K562 (cell line): ENCODE data around the gene LSM4. TPM values are rescaled to one million over a fixed set of nuclear protein-coding genes. Genes with fewer than 3 reads are reported as not detected.

Source experiments
- ATAC-seq: fragments of 200-7000 bp; cut with Tn5 transposase; 3 replicates; pipeline ENCODE4 v1.9.1; 2020; ENCODE audit warnings: moderate library complexity
- BruUV-seq: library from RNA; stranded (reverse); fragments of 400-500 nt; replicated peaks from 2 replicates; lab custom pipeline; 2021; lab: Mats Ljungman, UMichigan
- CTCF ChIA-PET: fragments of 300-600 bp; formaldehyde crosslinking; extraction: SDS; loops from one replicate; lab custom pipeline; 2021; ENCODE audit warnings: low intra/inter-chr PET ratio; lab: Yijun Ruan, JAX
- POLR2A ChIA-PET: fragments of 300-600, 350-650 bp; sonication (Branson Sonifier 250); formaldehyde crosslinking; extraction: SDS; loops from one replicate; lab custom pipeline; 2021; ENCODE audit warnings: antibody characterized with exemption, inconsistent platforms; lab: Yijun Ruan, JAX
- DNase-seq, 4 experiments: peaks; one replicate each; pipeline versions ENCODE4 v3.0.0 to v3.0.0-alpha.2; 2011 to 2018; ENCODE audit warnings: low spot score in 3 of 4, mixed read lengths in 3 of 4; ENCODE audit errors: extremely low read depth in 1 of 4
- FAIRE-seq: peaks from 2 replicates; lab custom pipeline; 2011; peaks lifted over from hg19 to GRCh38; lab: Jason Lieb, UNC
- H2AFZ ChIP-seq: 2 replicates; pipeline ENCODE4 v1.6.0; 2011; ENCODE audit warnings: low read depth, low read length, control low read depth, inconsistent platforms
- H3K27ac ChIP-seq: fragments of 200-600 bp; 3 replicates; pipeline ENCODE4 v1.8.0; 2011; ENCODE audit warnings: low read depth, mild to moderate bottlenecking, control low read depth, inconsistent platforms, low read length, moderate library complexity, mixed read lengths; ENCODE audit errors: extremely low read depth
- H3K27me3 ChIP-seq, 2 experiments: fragments of 300-600 bp in 1 of 2; 2 replicates in 1 of 2; 3 replicates in 1 of 2; pipeline versions ENCODE4 v1.6.0 to v1.8.0; 2011; ENCODE audit warnings: inconsistent platforms in 2 of 2, low read length in 2 of 2, mild to moderate bottlenecking in 1 of 2, mixed read lengths in 1 of 2, moderate library complexity in 1 of 2; ENCODE audit not compliant: control insufficient read depth in 2 of 2, insufficient read depth in 2 of 2
- H3K36me3 ChIP-seq: fragments of 300-600 bp; 3 replicates; pipeline ENCODE4 v1.8.0; 2011; ENCODE audit warnings: mild to moderate bottlenecking, low read length, inconsistent platforms; ENCODE audit not compliant: control insufficient read depth, insufficient read depth
- H3K4me1 ChIP-seq, 2 experiments: fragments of 200-600 bp in 1 of 2; replicated peaks in 1 of 2; 2 replicates in 1 of 2; 3 replicates in 1 of 2; pipeline versions ENCODE4 v1.5.1 to v1.8.0; 2011; ENCODE audit warnings: inconsistent platforms in 2 of 2, low read length in 2 of 2, mild to moderate bottlenecking in 1 of 2, mixed read lengths in 1 of 2, moderate library complexity in 1 of 2; ENCODE audit not compliant: control insufficient read depth in 2 of 2, insufficient read depth in 2 of 2
- H3K4me2 ChIP-seq: 2 replicates; pipeline ENCODE4 v1.6.1; 2011; ENCODE audit warnings: low read length, control low read depth, inconsistent platforms, mixed read lengths; ENCODE audit not compliant: insufficient read depth
- H3K4me3 ChIP-seq: fragments of 200-600 bp; sonication (generic), shearing (Covaris generic); 2 replicates; pipeline ENCODE4 v1.5.1; 2016; ENCODE audit warnings: control low read depth, inconsistent platforms
- H3K79me2 ChIP-seq: fragments of 200-600 bp; 3 replicates; pipeline ENCODE4 v1.8.0; 2011; ENCODE audit warnings: low read length, inconsistent platforms; ENCODE audit not compliant: control insufficient read depth, insufficient read depth
- H3K9ac ChIP-seq, 2 experiments: 2 replicates each; pipeline versions ENCODE4 v1.6.0 to v1.6.1; 2011; ENCODE audit warnings: low read depth in 2 of 2, low read length in 2 of 2, control low read depth in 1 of 2, inconsistent platforms in 1 of 2, mild to moderate bottlenecking in 1 of 2, mixed read lengths in 1 of 2; ENCODE audit not compliant: insufficient read depth in 1 of 2
- H3K9me1 ChIP-seq: one replicate; pipeline ENCODE4 v1.6.0; 2011; ENCODE audit warnings: inconsistent platforms, mild to moderate bottlenecking, low read length, moderate library complexity; ENCODE audit not compliant: control insufficient read depth, insufficient read depth
- H3K9me3 ChIP-seq: replicated peaks from 2 replicates; pipeline ENCODE4 v1.5.1; 2011; ENCODE audit warnings: low read depth, low read length, inconsistent platforms; ENCODE audit not compliant: control insufficient read depth, insufficient read depth
- H4K20me1 ChIP-seq: replicated peaks from 2 replicates; pipeline ENCODE4 v1.6.1; 2011; ENCODE audit warnings: low read length, inconsistent platforms, mixed read lengths; ENCODE audit not compliant: control insufficient read depth, insufficient read depth
- CBFA2T2 ChIP-seq: fragments of 450-650 bp; conservative IDR thresholded peaks from 2 replicates; pipeline ENCODE4 v1.6.1; 2017; ENCODE audit warnings: mild to moderate bottlenecking
- CBFA2T3 ChIP-seq: fragments of 450-650 bp; IDR thresholded peaks from 2 replicates; pipeline ENCODE4 v1.6.1; 2017
- CTBP1 ChIP-seq: fragments of 450-650 bp; IDR thresholded peaks from 2 replicates; pipeline ENCODE4 v1.6.1; 2016; ENCODE audit warnings: borderline replicate concordance
- EGR1 ChIP-seq: fragments of 450-650 bp; conservative IDR thresholded peaks from 2 replicates; pipeline ENCODE4 v1.6.1; 2017; ENCODE audit warnings: mild to moderate bottlenecking
- KDM1A ChIP-seq, 2 experiments: fragments of 450-650 bp; IDR thresholded peaks; 2 replicates each; pipeline ENCODE4 v1.6.1; 2016; ENCODE audit warnings: mild to moderate bottlenecking in 2 of 2
- L3MBTL2 ChIP-seq: fragments of 450-650 bp; IDR thresholded peaks from 2 replicates; pipeline ENCODE4 v1.6.1; 2016; ENCODE audit warnings: mild to moderate bottlenecking, moderate library complexity
- MYC ChIP-seq, 2 experiments: fragments of 250-450 bp in 1 of 2; sonication (Bioruptor Pico) in 1 of 2; IDR thresholded peaks; 2 replicates each; pipeline versions ENCODE4 v1.5.1 to v1.6.1; 2012 to 2021; ENCODE audit warnings: low read depth in 2 of 2, borderline replicate concordance in 1 of 2, improper control_type of control experiment in 1 of 2, low read length in 1 of 2, mild to moderate bottlenecking in 1 of 2, moderate library complexity in 1 of 2
- MYNN ChIP-seq, 2 experiments: sonication (generic); formaldehyde crosslinking in 1 of 2; IDR thresholded peaks; 2 replicates each; pipeline versions ENCODE4 v1.5.0 to v1.6.1; 2016 to 2020; ENCODE audit warnings: antibody characterized with exemption in 1 of 2, missing genetic modification reagents in 1 of 2
- PHF8 ChIP-seq: fragments of 200-600 bp; sonication (generic); IDR thresholded peaks from 2 replicates; pipeline ENCODE4 v1.6.1; 2012; ENCODE audit warnings: mixed run types, mild to moderate bottlenecking, inconsistent platforms, low read length, moderate library complexity, borderline replicate concordance
- POLR2G ChIP-seq: fragments of 200-400 bp; formaldehyde crosslinking; IDR thresholded peaks from 2 replicates; pipeline ENCODE4 v1.6.1; 2017; ENCODE audit warnings: low read depth, mild to moderate bottlenecking, antibody characterized with exemption, low read length, moderate library complexity
- RBFOX2 ChIP-seq: fragments of 200-400 bp; formaldehyde crosslinking; IDR thresholded peaks from 2 replicates; pipeline ENCODE4 v1.6.1; 2017; ENCODE audit warnings: low read depth, mild to moderate bottlenecking, low read length, moderate library complexity
- STAT5A ChIP-seq: IDR thresholded peaks from 2 replicates; pipeline ENCODE4 v1.6.1; 2012; ENCODE audit warnings: low read length, inconsistent platforms, borderline replicate concordance
- TAL1 ChIP-seq: fragments of 450-650 bp; IDR thresholded peaks from 2 replicates; pipeline ENCODE4 v1.6.1; 2016; ENCODE audit warnings: mild to moderate bottlenecking
- TARDBP ChIP-seq: fragments of 450-650 bp; IDR thresholded peaks from 2 replicates; pipeline ENCODE4 v1.6.1; 2016
- TFAP4 ChIP-seq: sonication (generic); formaldehyde crosslinking; IDR thresholded peaks from 2 replicates; pipeline ENCODE4 v1.8.0; 2022; ENCODE audit warnings: missing genetic modification reagents, mild to moderate bottlenecking, moderate library complexity, borderline replicate concordance
- UBTF ChIP-seq, 2 experiments: IDR thresholded peaks; 2 replicates each; pipeline ENCODE4 v1.6.1; 2012; ENCODE audit warnings: improper control_type of control experiment in 2 of 2, low read depth in 2 of 2, low read length in 2 of 2, borderline replicate concordance in 1 of 2
- ZNF316 ChIP-seq: fragments of 450-650 bp; IDR thresholded peaks from 2 replicates; pipeline ENCODE4 v1.6.1; 2016
- WGBS: fragments of 100-300 bp; shearing (Covaris generic); methylation state at CpG from one replicate; pipeline ENCODE4 v1.1.6; 2016; ENCODE audit warnings: low coverage, mixed read lengths; ENCODE audit not compliant: insufficient coverage; ENCODE audit errors: missing lambda C conversion rate; 5-methylcytosine and 5-hydroxymethylcytosine counted together
- in situ Hi-C: fragments of 300-500 bp; cut with MboI; formaldehyde crosslinking; loops from 4 replicates; pipeline ENCODE4 v1.15.0; 2018; ENCODE audit warnings: inconsistent platforms, mixed read lengths
- intact Hi-C: fragments of 100-400 bp; cut with micrococcal nuclease; formaldehyde crosslinking; loops from 2 replicates; pipeline ENCODE4 v1.14.2; 2022
- polyA plus RNA-seq, 8 experiments: library from polyadenylated mRNA; depleted of rRNA in 4 of 8; stranded (reverse) in 5 of 8; unstranded in 3 of 8; fragments of >200 nt; fragmentation: Nextera tagmentation in 2 of 8; fragmentation: Illumina TruSeq in 1 of 8; extraction: Ambion mirVana in 2 of 8; extraction: Trizol in 1 of 8; gene quantifications; 2 replicates each; pipeline versions ENCODE4 v1.2.1 to v1.2.3, GENCODE V29; 2011 to 2014; ENCODE audit warnings: inconsistent platforms in 1 of 8, missing spikeins in 1 of 8
- total RNA-seq, 7 experiments: library from RNA; depleted of rRNA in 6 of 7; stranded (reverse); fragments of >200 nt in 6 of 7; fragmentation: Illumina TruSeq in 2 of 7; extraction: Trizol in 2 of 7; gene quantifications; 2 replicates each; pipeline versions ENCODE4 v1.2.1 to v1.2.3, GENCODE V29; 2011 to 2021; ENCODE audit warnings: low replicate concordance in 1 of 7
- TF ChIP-seq, protein P1 (sequence below): sonication (generic); formaldehyde crosslinking; IDR thresholded peaks from 2 replicates; pipeline ENCODE4 v1.9.0; 2022; ENCODE audit warnings: mild to moderate bottlenecking, missing genetic modification reagents

Gene LSM4
- total and polyA plus RNA-seq, 9 of the 15 experiments (the other 6 are each of a cell fraction or from before 2014, with no cell fraction given) = 11.9 to 763 (median 202) TPM

- no peaks in the 10 kb centered on the region for H3K79me2 ChIP-seq
- TF ChIP-seq TARDBP (no peak), EGR1 (peak; percentile 88), MYC (IDR thresholded peaks at IDR 0.05; ENCODE audit: low read depth, low read length) (peak; percentile 14; the same call in 1 of the 2 replicates), MYC (CRISPR knock-in tag; IDR thresholded peaks at IDR 0.05; ENCODE audit: borderline replicate concordance, low read depth) (no peak), CBFA2T3 (peak; percentile 49; the same call in 1 of the 2 replicates), STAT5A (no peak), KDM1A (IDR thresholded peaks at IDR 0.05) (0 out of 4 replicates have a peak, but pooled peaks have one; percentile 31 to 35), UBTF (IDR thresholded peaks at IDR 0.05; ENCODE audit: borderline replicate concordance in 1 of 2, low read depth in 2 of 2, low read length in 2 of 2) (peak in 1 of 2 experiments; percentile 86; a peak in 1 of 4 replicates), PHF8 (no peak), RBFOX2 (0 out of 2 replicates have a peak, but pooled peaks have one; percentile 28), POLR2G (peak; percentile 44; the same call in 1 of the 2 replicates), TAL1 (peak; percentile 12; the same call in 1 of the 2 replicates), TFAP4 (CRISPR knock-in tag) (0 out of 2 replicates have a peak, but pooled peaks have one; percentile 14), CTBP1 (peak; percentile 74; the same call in 1 of the 2 replicates), MYNN (IDR thresholded peaks at IDR 0.05) (no peak), MYNN (CRISPR knock-in tag; IDR thresholded peaks at IDR 0.05) (no peak), ZNF316 (no peak), CBFA2T2 (0 out of 2 replicates have a peak, but pooled peaks have one; percentile 20), L3MBTL2 (peak; percentile 57; the same call in 1 of the 2 replicates)
- TF ChIP-seq, protein P1, sequence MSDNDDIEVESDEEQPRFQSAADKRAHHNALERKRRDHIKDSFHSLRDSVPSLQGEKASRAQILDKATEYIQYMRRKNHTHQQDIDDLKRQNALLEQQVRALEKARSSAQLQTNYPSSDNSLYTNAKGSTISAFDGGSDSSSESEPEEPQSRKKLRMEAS = peak; percentile 35; the same call in 1 of the 2 replicates
These were observed 55.8 kb downstream of the LSM4 start for GRCh38 chr19:18266771-18267686.

More at GRCh38 chr19:18266771-18267686, 55.8 kb downstream of the LSM4 start:
- Histone ChIP-seq H3K9me3 (no peaks in the 10 kb centered on the region), H3K9ac (peak overlapping the region in 1 of 2 experiments; percentile 56; a peak in 2 of 4 replicates), H3K4me1 (peaks cover 14 to 37% of the 10 kb centered on the region in 2 experiments), H3K27ac (no peak overlapping the region), H3K27me3 (no peaks in the 10 kb centered on the region), H3K36me3 (no peaks in the 10 kb centered on the region), H3K4me2 (peak overlapping the region; percentile 46), H4K20me1 (no peaks in the 10 kb centered on the region), H2AFZ (peak overlapping the region; percentile 81), H3K9me1 (no peaks in the 10 kb centered on the region), H3K4me3 (no peak overlapping the region)
- ATAC-seq (peak; percentile 41), DNase-seq (peak; percentile 44 to 51 (median 47)), FAIRE-seq (peak; percentile 62)
- intact Hi-C loops (no loop called here), in situ Hi-C loops (no loop called here)
- no TSS peak for BruUV-seq
- ChIA-PET POLR2A (interaction anchor here (5.7 kb wide), 1 partner anchor 13 kb away, joined by 45 read pairs; the partner anchor contains the start of gene JUND), CTCF (interaction anchor here (0.7 kb wide), 1 partner anchor 138 kb away, joined by 3 read pairs; no protein-coding TSS in a partner anchor)
- WGBS = 22% methylated on average over 42 of the region's 42 CpGs
